Occipital lobe (tissue), 2 donors: ENCODE data around the gene TUBA3D. TPM values are rescaled to one million over a fixed set of nuclear protein-coding genes. Genes with fewer than 3 reads are reported as not detected.
"Not testable (repeated sequence)": the region's sequence is repeated elsewhere in the genome, so short reads cannot be mapped to it uniquely, and the experiment has no call there.

Source experiments
- DNase-seq: peaks from one replicate; lab custom pipeline; 2025; lab: John Stamatoyannopoulos, UW
- total RNA-seq: library from RNA; depleted of rRNA; stranded (reverse); fragments of >200 nt; gene quantifications from one replicate; pipeline ENCODE4 v1.2.3, GENCODE V29; 2014

Gene TUBA3D
- total RNA-seq = not detected

- DNase-seq = no peak
Observed at GRCh38 chr2:131475831-131476230, at the start of gene TUBA3D. Gene TUBA3D (plus strand): TSS chr2:131476119. CDS start chr2:131476200, 81 bp downstream.

GRCh38 chr2:131426727-131427126 lies 49.2 kb upstream of the TUBA3D start:
- DNase-seq = no peak

- DNase-seq = no peak
Observed at GRCh38 chr2:131431336-131431735, 44.6 kb upstream of the TUBA3D start.

GRCh38 chr2:131440742-131441468 lies 35.0 kb upstream of the TUBA3D start:
- not testable (repeated sequence) for DNase-seq

GRCh38 chr2:131444736-131445514 lies 31.0 kb upstream of the TUBA3D start:
- not testable (repeated sequence) for DNase-seq

GRCh38 chr2:131445515-131445797 lies 30.5 kb upstream of the TUBA3D start:
- DNase-seq = not testable (repeated sequence)

- no peak for DNase-seq
Observed at GRCh38 chr2:131445896-131446295, 30.0 kb upstream of the TUBA3D start.

- DNase-seq = not testable (repeated sequence)
Observed at GRCh38 chr2:131447981-131448380, 27.9 kb upstream of the TUBA3D start.

- DNase-seq = not testable (repeated sequence)
Observed at GRCh38 chr2:131451265-131451949, 24.5 kb upstream of the TUBA3D start.

GRCh38 chr2:131454914-131455313 lies 21.0 kb upstream of the TUBA3D start:
- DNase-seq = not testable (repeated sequence)

- not testable (repeated sequence) for DNase-seq
Observed at GRCh38 chr2:131467722-131468121, 8.2 kb upstream of the TUBA3D start.

GRCh38 chr2:131470944-131471343 lies 5.0 kb upstream of the TUBA3D start:
- DNase-seq = not testable (repeated sequence)

GRCh38 chr2:131471624-131472023 lies 4.3 kb upstream of the TUBA3D start:
- not testable (repeated sequence) for DNase-seq

GRCh38 chr2:131473266-131473665 lies 2.7 kb upstream of the TUBA3D start:
- DNase-seq = not testable (repeated sequence)

- not testable (repeated sequence) for DNase-seq
Observed at GRCh38 chr2:131476363-131476762, 444 bp downstream of the TUBA3D start.

- DNase-seq = not testable (repeated sequence)
Observed at GRCh38 chr2:131477227-131477626, 1.3 kb downstream of the TUBA3D start.

GRCh38 chr2:131478074-131478849 lies 2.3 kb downstream of the TUBA3D start:
- not testable (repeated sequence) for DNase-seq

- DNase-seq = not testable (repeated sequence)
Observed at GRCh38 chr2:131478850-131479461, 3.0 kb downstream of the TUBA3D start.

GRCh38 chr2:131480351-131480750 lies 4.4 kb downstream of the TUBA3D start:
- not testable (repeated sequence) for DNase-seq

GRCh38 chr2:131482506-131483155 lies 6.7 kb downstream of the TUBA3D start:
- DNase-seq = not testable (repeated sequence)
